Measurements from ENCODE around the gene PXN. TPM values are rescaled to one million over a fixed set of nuclear protein-coding genes. Genes with fewer than 3 reads are reported as not detected.

The PXN gene
- total and polyA plus RNA-seq, 2 of the 13 experiments (the other 11 are each of a cell fraction or from before 2014, with no cell fraction given): 13.6 to 14.2 TPM

DNA sequence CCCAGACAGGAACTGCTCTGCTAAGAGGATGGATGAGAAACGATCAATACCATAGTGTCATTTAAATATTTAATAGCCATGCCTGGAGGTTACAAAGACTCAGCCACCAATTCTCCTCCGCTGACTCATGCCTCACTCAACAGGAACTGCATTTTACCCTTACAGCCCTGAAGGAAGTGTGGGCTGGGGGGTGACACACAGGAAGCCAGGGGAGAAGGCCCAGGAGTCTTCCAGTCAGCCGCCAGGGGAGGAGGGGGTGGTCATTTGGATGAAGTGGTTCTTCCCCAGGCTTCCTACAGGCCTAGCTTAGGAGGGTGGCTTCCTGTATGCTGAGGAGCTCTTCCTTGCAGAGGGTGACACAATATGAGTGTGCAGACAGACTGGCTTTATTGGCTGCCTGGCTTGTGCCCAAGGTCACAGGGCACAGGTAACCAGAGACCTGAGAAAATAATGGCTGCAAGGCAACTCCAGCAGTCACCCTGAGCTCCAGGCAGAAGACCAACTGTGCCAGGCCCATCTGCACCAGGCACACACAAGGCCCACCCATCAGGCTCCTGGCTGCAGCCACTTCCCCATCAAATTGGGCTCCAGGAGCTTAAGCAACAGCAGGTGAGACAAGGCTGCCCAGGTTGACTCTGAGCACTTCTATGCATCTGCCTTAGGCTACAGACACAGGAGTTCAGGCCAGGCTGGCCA, 34.1 kb downstream of the PXN start (continued):
- TF ChIP-seq ZNF577 (CRISPR knock-in tag; IDR thresholded peaks at IDR 0.05; ENCODE audit: borderline replicate concordance, low read depth) (no peak), GATAD2A (CRISPR knock-in tag; IDR thresholded peaks at IDR 0.05) (peak; percentile 37; the same call in 1 of the 2 replicates), AGO1 (IDR thresholded peaks at IDR 0.05; ENCODE audit: low read depth, low read length, poor library complexity, severe bottlenecking) (no peak)

DNA sequence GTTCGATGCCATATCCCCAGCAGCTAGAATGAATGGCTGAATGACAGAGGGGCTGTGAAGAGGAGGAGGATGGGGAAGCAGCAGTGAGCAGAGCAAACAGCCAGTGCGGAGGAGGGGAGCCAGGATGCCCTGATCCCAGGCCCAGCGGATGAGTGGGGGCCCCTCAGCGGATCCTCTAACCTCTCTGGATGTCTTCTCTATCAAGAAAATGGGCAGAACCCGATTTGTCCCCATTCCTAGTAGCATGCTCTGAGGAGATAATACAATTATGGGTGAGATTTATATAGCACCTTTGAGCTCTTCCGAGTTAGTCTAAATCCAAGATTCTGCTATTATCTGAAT, 34.6 kb downstream of the PXN start:
- no peaks in the 10 kb centered on the region for H3K27me3 ChIP-seq (ENCODE audit: control insufficient read depth in 1 of 2, insufficient read depth in 2 of 2, low read length in 2 of 2)
- peaks cover 2 to 5% of the 10 kb centered on the region in 2 experiments; a peak in 2 of 5 replicates for H3K36me3 ChIP-seq (replicated peaks in 1 of 2; ENCODE audit: control insufficient read depth in 1 of 2, insufficient read depth in 2 of 2, low read length in 2 of 2)
- H2AFZ ChIP-seq (ENCODE audit: low read length): no peak overlapping the region
- POLR2A ChIA-PET: interaction anchor here (0.7 to 8.7 kb wide), 8 partner anchors 10 to 71 kb away, joined by 7 to 461 read pairs (median 62); partner anchors contain the start of genes PXN, RNU4-1, RNU4-2 and RPLP0
- peaks cover 100% of the 10 kb centered on the region for H3K4me1 ChIP-seq (ENCODE audit: insufficient read depth, low read length)
- peak overlapping the region; percentile 50 for H3K9ac ChIP-seq (ENCODE audit: insufficient read depth, low read depth, low read length)
- CTCF ChIA-PET (ENCODE audit: low intra/inter-chr PET ratio, low total read pairs): no interaction called here
- FAIRE-seq (no peak), ATAC-seq (no peak), DNase-seq (ENCODE audit: low spot score) (no peak)
- 52% methylated on average over 5 of the region's 6 CpGs for WGBS (ENCODE audit: low lambda C conversion rate)
- H3K79me2 ChIP-seq (ENCODE audit: insufficient read depth, low read length): peaks cover 12% of the 10 kb centered on the region
- peaks cover 4% of the 10 kb centered on the region; the same call in 1 of the 2 replicates for H4K20me1 ChIP-seq (ENCODE audit: insufficient read depth, low read length)
- no TSS peak for BruUV-seq (replicated peaks)
- intact Hi-C loops (cut with micrococcal nuclease; ENCODE audit: unreplicated experiment): no loop called here
- H3K27ac ChIP-seq (ENCODE audit: extremely low read length, insufficient read depth, low read length): peak overlapping the region; percentile 61
- no peaks in the 10 kb centered on the region for H3K9me3 ChIP-seq (ENCODE audit: low read length)
- H3K4me2 ChIP-seq (ENCODE audit: low read depth, low read length): peak overlapping the region; percentile 70
- in situ Hi-C loops (cut with HindIII; ENCODE audit: extremely low pct_ligation_motif_present, low pct_unique_long_range_greater_than_20kb): loop anchor here (5.0 kb wide), 1 partner anchor 36 kb away; the partner anchor contains the start of gene PXN
- no peak for TF ChIP-seq ZNF484 (CRISPR knock-in tag; IDR thresholded peaks at IDR 0.05; ENCODE audit: borderline replicate concordance, low read depth)
- TF ChIP-seq FOXO1 (CRISPR knock-in tag; IDR thresholded peaks at IDR 0.05): no peak
- TF ChIP-seq, protein P1, sequence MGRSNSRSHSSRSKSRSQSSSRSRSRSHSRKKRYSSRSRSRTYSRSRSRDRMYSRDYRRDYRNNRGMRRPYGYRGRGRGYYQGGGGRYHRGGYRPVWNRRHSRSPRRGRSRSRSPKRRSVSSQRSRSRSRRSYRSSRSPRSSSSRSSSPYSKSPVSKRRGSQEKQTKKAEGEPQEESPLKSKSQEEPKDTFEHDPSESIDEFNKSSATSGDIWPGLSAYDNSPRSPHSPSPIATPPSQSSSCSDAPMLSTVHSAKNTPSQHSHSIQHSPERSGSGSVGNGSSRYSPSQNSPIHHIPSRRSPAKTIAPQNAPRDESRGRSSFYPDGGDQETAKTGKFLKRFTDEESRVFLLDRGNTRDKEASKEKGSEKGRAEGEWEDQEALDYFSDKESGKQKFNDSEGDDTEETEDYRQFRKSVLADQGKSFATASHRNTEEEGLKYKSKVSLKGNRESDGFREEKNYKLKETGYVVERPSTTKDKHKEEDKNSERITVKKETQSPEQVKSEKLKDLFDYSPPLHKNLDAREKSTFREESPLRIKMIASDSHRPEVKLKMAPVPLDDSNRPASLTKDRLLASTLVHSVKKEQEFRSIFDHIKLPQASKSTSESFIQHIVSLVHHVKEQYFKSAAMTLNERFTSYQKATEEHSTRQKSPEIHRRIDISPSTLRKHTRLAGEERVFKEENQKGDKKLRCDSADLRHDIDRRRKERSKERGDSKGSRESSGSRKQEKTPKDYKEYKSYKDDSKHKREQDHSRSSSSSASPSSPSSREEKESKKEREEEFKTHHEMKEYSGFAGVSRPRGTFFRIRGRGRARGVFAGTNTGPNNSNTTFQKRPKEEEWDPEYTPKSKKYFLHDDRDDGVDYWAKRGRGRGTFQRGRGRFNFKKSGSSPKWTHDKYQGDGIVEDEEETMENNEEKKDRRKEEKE (IDR thresholded peaks at IDR 0.05): no peak
- TF ChIP-seq ZFYVE20 (CRISPR knock-in tag; IDR thresholded peaks at IDR 0.05; ENCODE audit: borderline replicate concordance, low read depth): no peak
- TF ChIP-seq, protein P2, sequence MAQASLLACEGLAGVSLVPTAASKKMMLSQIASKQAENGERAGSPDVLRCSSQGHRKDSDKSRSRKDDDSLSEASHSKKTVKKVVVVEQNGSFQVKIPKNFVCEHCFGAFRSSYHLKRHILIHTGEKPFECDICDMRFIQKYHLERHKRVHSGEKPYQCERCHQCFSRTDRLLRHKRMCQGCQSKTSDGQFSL (CRISPR knock-in tag; IDR thresholded peaks at IDR 0.05): no peak
- TF ChIP-seq STAG1 (CRISPR knock-in tag; IDR thresholded peaks at IDR 0.05): no peak
- TF ChIP-seq ZNF225 (CRISPR knock-in tag; IDR thresholded peaks at IDR 0.05): no peak
- no peak for TF ChIP-seq RBM22 (optimal IDR thresholded peaks at IDR 0.05; ENCODE audit: low read length)
- no peak for TF ChIP-seq FOXM1 (CRISPR knock-in tag; IDR thresholded peaks at IDR 0.05)
- TF ChIP-seq, protein P3, sequence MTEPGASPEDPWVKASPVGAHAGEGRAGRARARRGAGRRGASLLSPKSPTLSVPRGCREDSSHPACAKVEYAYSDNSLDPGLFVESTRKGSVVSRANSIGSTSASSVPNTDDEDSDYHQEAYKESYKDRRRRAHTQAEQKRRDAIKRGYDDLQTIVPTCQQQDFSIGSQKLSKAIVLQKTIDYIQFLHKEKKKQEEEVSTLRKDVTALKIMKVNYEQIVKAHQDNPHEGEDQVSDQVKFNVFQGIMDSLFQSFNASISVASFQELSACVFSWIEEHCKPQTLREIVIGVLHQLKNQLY (CRISPR knock-in tag; IDR thresholded peaks at IDR 0.05): no peak
- no peak for TF ChIP-seq FOXA3 (CRISPR knock-in tag; IDR thresholded peaks at IDR 0.05)
- no peak for TF ChIP-seq NPAS2 (CRISPR knock-in tag; IDR thresholded peaks at IDR 0.05; ENCODE audit: borderline replicate concordance)
- TF ChIP-seq DMAP1 (CRISPR knock-in tag; IDR thresholded peaks at IDR 0.05): no peak
- peak overlapping the region in 1 of 3 experiments; percentile 49; a peak in 2 of 6 replicates for H3K4me3 ChIP-seq (replicated peaks in 1 of 3; ENCODE audit: insufficient read depth in 1 of 3, low read depth in 2 of 3, low read length in 3 of 3)

All from HepG2 (cell line).